Lower leg skin (tissue), 4 donors: ENCODE data around the gene ZMYM2. TPM values are rescaled to one million over a fixed set of nuclear protein-coding genes. Genes with fewer than 3 reads are reported as not detected.

Source experiments
- DNase-seq, 2 donors: peaks; one replicate each; pipeline ENCODE4 v3.0.0-alpha.2; 2019; ENCODE audit warnings: low spot score in 2 of 2
- H3K4me3 ChIP-seq: fragments of 200-600 bp; sonication (generic); 2 replicates; pipeline ENCODE4 v1.5.1; 2017; ENCODE audit warnings: mild to moderate bottlenecking, low read depth; ENCODE audit not compliant: poor library complexity, severe bottlenecking
- CTCF ChIP-seq, 3 donors: fragments of 450-650 bp; IDR thresholded peaks; one replicate each; pipeline ENCODE4 v1.5.1; 2016; ENCODE audit warnings: antibody characterized with exemption in 3 of 3, mild to moderate bottlenecking in 3 of 3, moderate library complexity in 2 of 3
- POLR2A ChIP-seq, 2 donors: fragments of 450-650 bp; IDR thresholded peaks; one replicate each; pipeline ENCODE4 v1.6.1; 2016 to 2017; ENCODE audit warnings: antibody characterized with exemption in 2 of 2, mild to moderate bottlenecking in 1 of 2, moderate library complexity in 1 of 2
- WGBS, 2 donors: methylation state at CpG; one replicate each; pipeline ENCODE4 v1.1.5; 2018; 5-methylcytosine and 5-hydroxymethylcytosine counted together
- intact Hi-C: fragments of 100-400 bp; cut with DNase I; formaldehyde crosslinking; loops from one replicate; pipeline ENCODE4 v1.15.0; 2023; ENCODE audit warnings: low total_unique reads
- total RNA-seq, 4 donors: library from RNA; depleted of rRNA; stranded (reverse); fragments of >200 nt; gene quantifications; one replicate each; pipeline ENCODE4 v1.1.0, GENCODE V29; 2016

Gene ZMYM2
- total RNA-seq, 4 donors from 2014 or later, result 37.5 to 58.2 (median 49.5) TPM

- H3K4me3 ChIP-seq, result no peak overlapping the region
- no peak for TF ChIP-seq CTCF (IDR thresholded peaks at IDR 0.05)
- TF ChIP-seq POLR2A (IDR thresholded peaks at IDR 0.05), result no peak
- WGBS, 2 donors, result 16 to 24% methylated on average over 9 of the region's 9 CpGs
Measured at GRCh38 chr13:20102525-20103180, 144.1 kb downstream of the ZMYM2 start.

GRCh38 chr13:20105161-20105689 is 146.7 kb downstream of the ZMYM2 start:
- intact Hi-C loops, result no loop called here
- 86% methylated on average over 13 of the region's 13 CpGs for WGBS, 2 donors
- no peak overlapping the region for H3K4me3 ChIP-seq
- DNase-seq, result no peak
- no peak for TF ChIP-seq POLR2A (IDR thresholded peaks at IDR 0.05)
- no peak for TF ChIP-seq CTCF (IDR thresholded peaks at IDR 0.05)

More at GRCh38 chr13:20102525-20103180, 144.1 kb downstream of the ZMYM2 start:
- intact Hi-C loops, result loop anchor here (5.0 kb wide), 1 partner anchor 835 kb away; no protein-coding TSS in a partner anchor
- no peak for DNase-seq

GRCh38 chr13:20106742-20107141 is 148.2 kb downstream of the ZMYM2 start:
- WGBS, 2 donors, result 29 to 30% methylated on average over 4 of the region's 4 CpGs
- no peak for TF ChIP-seq CTCF (IDR thresholded peaks at IDR 0.05)
- no peak for TF ChIP-seq POLR2A (IDR thresholded peaks at IDR 0.05)
- H3K4me3 ChIP-seq, result no peak overlapping the region
- intact Hi-C loops, result no loop called here
- no peak for DNase-seq

GRCh38 chr13:20109037-20109436 is 150.5 kb downstream of the ZMYM2 start:
- H3K4me3 ChIP-seq, result no peak overlapping the region
- intact Hi-C loops, result no loop called here
- TF ChIP-seq CTCF (IDR thresholded peaks at IDR 0.05) (no peak), POLR2A (IDR thresholded peaks at IDR 0.05) (no peak)
- no peak for DNase-seq
- WGBS, 2 donors, result 92 to 98% methylated on average over 2 of the region's 2 CpGs

- H3K4me3 ChIP-seq, result no peak overlapping the region
- TF ChIP-seq CTCF (IDR thresholded peaks at IDR 0.05), result no peak
- no peak for TF ChIP-seq POLR2A (IDR thresholded peaks at IDR 0.05)
- intact Hi-C loops, result no loop called here
- no peak for DNase-seq
- WGBS, 2 donors, result 79 to 84% methylated on average over 10 of the region's 10 CpGs
Measured at GRCh38 chr13:20114066-20114610, 155.6 kb downstream of the ZMYM2 start.
